Choroid plexus epithelial cell (primary cell): ENCODE data around the gene AIFM1.
"Not testable (repeated sequence)": the region's sequence is repeated elsewhere in the genome, so short reads cannot be mapped to it uniquely, and the experiment has no call there.

Experiments
- DNase-seq: peaks from one replicate; pipeline ENCODE4 v3.0.0-alpha.2; 2010; ENCODE audit warnings: low read depth
- H3K4me3 ChIP-seq: 2 replicates; pipeline ENCODE4 v1.5.1; 2011; ENCODE audit warnings: low read depth, mild to moderate bottlenecking, control low read depth, low read length, moderate library complexity
- TF ChIP-seq, protein P1 (sequence below): conservative IDR thresholded peaks from 2 replicates; pipeline ENCODE4 v1.5.1; 2011; ENCODE audit warnings: low read depth, mild to moderate bottlenecking, control low read depth, inconsistent platforms, low read length, moderate library complexity

Gene AIFM1

DNA sequence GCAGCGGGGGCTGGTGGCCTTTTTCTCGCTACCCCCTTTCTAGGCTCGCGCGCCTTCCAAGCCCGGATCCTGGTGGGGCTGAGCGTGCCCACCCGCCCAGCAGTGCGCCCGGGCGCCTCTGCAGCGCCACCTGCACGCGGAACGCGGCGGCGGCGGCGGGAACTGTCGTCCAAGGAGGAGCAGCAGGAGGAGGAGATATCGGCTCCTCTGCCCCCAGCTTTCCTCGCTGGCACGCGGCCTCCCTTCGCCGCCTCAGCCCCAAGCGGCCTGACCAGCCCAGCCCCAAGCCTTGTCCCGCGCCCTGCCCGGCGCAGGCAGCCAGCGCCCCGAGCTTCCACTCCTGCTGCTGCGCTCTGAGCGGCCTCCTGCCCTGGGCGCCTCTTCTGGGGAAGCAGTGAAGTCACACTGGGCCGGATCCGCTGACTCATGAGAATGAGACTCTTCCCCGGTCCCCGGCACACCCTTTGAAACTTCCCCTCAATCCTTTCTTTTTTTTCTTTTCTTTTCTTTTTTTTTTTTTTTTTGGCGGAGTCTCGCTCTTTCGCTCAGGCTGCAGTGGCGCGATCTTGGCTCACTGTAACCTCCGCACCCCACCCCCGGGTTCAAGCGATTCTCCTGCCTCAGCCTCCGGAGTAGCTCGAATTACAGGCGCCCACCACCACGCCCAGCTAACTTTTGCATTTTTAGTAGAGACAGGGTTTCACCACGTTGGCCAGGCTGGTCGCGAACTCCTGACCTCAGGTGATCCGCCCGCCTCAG, 44.7 kb downstream of the AIFM1 start:
- DNase-seq, result peak; percentile 77
- TF ChIP-seq, protein P1, sequence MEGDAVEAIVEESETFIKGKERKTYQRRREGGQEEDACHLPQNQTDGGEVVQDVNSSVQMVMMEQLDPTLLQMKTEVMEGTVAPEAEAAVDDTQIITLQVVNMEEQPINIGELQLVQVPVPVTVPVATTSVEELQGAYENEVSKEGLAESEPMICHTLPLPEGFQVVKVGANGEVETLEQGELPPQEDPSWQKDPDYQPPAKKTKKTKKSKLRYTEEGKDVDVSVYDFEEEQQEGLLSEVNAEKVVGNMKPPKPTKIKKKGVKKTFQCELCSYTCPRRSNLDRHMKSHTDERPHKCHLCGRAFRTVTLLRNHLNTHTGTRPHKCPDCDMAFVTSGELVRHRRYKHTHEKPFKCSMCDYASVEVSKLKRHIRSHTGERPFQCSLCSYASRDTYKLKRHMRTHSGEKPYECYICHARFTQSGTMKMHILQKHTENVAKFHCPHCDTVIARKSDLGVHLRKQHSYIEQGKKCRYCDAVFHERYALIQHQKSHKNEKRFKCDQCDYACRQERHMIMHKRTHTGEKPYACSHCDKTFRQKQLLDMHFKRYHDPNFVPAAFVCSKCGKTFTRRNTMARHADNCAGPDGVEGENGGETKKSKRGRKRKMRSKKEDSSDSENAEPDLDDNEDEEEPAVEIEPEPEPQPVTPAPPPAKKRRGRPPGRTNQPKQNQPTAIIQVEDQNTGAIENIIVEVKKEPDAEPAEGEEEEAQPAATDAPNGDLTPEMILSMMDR, result peak; percentile 38
- H3K4me3 ChIP-seq, result peak overlapping the region; percentile 52

DNA sequence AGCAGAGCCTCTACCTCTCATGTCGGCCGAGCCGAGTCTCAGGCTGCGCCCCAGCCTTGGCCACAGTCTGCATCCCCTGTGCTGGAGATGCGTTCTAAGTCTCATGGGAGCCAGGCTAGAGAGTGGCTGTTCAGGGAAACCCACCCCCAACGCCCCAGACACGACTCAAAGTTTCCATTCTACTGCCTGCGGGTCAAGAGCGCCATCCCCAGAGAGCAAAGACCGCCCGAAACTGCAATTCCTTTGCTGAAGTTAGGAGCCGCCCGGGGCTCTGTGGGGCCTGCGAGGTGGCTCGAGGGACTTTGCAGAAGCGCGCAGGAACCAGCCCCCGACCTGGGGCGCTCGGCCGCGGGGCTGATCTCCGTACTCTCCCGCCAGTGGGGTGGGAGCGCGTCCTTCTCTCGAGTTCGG, 45.3 kb downstream of the AIFM1 start:
- TF ChIP-seq, protein P1, result no peak
- DNase-seq, result no peak
- H3K4me3 ChIP-seq, result peak overlapping the region; percentile 52

DNA sequence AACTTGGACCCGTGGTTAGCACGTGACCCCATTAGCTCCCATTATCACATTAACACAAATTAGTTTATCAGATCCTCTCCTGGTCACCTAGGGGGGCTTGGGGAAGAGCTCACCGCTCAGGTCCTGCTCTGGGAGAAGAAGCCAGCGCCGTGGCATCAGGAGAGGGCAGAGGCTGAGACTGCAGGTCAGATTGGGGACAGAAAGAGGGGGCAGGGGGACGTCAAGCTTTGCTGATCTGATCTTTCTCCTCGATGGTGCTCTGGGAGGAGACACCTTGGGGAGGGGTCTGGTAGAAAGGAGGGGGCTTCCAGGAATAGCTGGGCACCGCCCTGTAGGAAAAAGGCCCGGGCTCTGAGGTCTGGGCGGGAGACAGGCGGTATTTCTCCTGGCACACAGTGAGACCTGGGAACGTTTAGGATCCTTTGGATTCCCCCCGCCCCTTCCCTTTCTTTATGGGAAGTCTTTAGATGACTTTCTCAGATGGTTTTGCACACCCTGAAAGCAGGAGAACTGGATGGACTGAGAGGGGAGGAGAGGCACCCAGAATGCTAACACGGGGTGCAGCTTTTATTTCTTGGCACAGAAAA, 46.2 kb downstream of the AIFM1 start:
- TF ChIP-seq, protein P1, result no peak
- DNase-seq, result no peak
- no peak overlapping the region for H3K4me3 ChIP-seq

DNA sequence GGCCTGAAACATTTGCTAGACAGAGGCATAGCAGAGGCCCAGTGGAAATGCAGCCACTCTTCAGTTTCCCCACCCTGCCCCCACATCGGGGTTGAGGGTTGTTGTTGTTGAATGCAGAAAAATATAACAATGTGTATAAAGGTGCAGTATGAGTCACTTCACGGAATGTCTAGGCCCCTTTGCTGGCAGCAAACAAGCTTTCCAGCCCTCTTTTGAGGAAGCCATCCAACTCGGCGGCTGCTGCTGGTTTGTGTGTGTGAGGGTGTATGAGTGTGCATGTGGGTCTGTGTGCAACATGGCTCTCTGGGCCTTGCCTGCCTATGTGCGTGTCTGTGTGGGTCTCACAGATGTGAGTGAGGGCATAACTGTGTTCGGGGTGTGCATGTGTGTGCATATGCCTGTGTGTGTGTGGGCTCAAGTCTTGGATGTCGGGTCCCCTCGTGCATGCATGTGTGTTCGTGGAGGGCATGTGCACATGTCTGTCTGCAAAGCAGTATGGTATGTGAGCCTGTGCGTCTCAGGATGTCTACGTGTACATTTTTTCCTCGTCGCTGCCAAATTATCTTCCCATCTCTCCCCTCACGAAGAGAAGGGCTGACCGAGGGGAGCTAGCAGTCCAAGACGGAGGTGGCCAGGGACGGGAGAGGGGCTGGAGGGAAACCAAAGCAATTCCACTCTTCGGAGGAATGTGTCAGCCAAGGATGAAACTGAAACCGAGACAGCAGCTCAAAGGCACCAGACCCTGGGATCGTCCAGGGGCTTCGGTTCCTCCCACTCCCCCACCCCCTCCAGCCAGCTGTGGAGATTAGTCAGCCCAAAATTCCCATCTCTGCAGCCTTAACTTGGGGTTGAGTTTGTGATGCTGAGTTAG, 47.0 kb downstream of the AIFM1 start:
- TF ChIP-seq, protein P1, result no peak
- peak; percentile 89 for DNase-seq
- H3K4me3 ChIP-seq, result peak overlapping the region; percentile 30

DNA sequence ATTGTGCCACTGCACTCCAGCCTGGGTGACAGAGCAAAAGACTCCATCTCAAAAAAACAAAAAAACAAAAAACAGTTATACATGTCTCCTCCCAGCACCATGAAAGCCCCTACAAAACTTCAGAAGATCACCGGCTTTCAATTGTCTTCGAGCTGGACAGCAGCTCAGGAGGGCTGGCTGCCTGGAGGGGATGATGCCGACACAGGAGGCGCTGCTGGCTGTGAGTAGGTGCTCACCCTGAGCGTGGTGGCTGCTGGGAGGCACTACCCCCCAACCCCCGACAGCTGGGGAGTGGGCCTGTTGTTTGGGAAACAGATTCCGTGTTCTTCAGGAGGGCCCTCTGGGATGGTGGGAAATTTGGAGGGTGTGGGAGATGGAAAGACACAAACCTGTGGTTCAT, 48.5 kb downstream of the AIFM1 start:
- no peak for DNase-seq

DNA sequence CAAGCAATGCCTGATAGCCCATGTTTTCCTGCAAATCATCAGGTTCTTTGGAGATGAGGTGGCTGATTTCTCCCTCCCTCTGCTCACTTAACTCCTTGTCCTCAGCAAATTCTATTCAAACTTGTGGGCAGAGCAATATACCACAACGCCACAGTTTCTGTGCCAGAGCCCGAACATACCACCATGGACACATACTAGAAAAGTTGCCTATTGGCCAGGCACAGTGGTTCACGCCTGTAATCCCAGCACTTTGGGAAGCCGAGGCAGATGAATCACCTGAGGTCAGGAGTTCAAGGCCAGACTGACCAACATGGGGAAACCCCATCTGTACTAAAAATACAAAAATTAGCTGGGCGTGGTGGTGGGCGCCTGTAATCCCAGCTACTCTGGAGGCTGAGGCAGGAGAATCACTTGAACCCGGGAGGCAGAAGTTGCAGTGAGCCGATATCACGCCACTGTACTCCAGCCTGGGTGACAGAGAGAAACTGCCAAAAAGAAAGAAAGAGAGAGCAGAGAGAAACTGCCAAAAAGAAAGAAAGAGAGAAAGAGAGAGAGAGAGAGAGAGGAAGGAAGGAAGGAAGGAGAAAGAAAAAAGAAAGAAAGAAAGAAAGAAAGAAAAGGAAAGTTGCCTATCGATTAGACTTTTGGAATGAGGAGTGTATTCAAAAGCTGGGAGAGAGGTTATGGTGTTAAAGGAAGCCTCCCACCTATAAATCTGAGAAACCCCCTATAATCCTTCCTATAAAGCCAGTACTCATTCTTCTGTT, 50.3 kb downstream of the AIFM1 start:
- not testable (repeated sequence) for H3K4me3 ChIP-seq
- peak; percentile 69 for DNase-seq

More for the DNA sequence above, 48.5 kb downstream of the AIFM1 start:
- H3K4me3 ChIP-seq, result no peak overlapping the region
- TF ChIP-seq, protein P1, result no peak
